HG03108 (cell line): ENCODE measurements around the gene HIVEP3.

Experiments
- ATAC-seq: cut with Tn5 transposase; IDR thresholded peaks from one replicate; pipeline ENCODE4 v1.9.1; 2021; ENCODE audit warnings: moderate library complexity; ENCODE audit not compliant: unreplicated experiment

Gene HIVEP3

DNA sequence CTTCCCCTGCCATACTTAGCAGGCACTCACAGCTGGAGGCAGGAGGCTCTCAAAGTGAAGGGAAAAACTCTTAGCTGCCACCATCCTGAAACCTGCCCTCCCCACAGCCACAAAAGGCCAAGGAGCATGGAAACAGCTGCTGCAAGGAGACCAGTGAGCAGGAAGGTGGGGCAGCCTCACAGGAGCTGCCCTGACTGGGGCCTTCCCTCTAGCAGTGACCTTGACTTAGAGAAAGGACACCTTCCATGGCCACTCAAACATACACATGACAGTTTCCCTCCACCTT is 126.3 kb downstream of the HIVEP3 start:
- ATAC-seq: no peak

DNA sequence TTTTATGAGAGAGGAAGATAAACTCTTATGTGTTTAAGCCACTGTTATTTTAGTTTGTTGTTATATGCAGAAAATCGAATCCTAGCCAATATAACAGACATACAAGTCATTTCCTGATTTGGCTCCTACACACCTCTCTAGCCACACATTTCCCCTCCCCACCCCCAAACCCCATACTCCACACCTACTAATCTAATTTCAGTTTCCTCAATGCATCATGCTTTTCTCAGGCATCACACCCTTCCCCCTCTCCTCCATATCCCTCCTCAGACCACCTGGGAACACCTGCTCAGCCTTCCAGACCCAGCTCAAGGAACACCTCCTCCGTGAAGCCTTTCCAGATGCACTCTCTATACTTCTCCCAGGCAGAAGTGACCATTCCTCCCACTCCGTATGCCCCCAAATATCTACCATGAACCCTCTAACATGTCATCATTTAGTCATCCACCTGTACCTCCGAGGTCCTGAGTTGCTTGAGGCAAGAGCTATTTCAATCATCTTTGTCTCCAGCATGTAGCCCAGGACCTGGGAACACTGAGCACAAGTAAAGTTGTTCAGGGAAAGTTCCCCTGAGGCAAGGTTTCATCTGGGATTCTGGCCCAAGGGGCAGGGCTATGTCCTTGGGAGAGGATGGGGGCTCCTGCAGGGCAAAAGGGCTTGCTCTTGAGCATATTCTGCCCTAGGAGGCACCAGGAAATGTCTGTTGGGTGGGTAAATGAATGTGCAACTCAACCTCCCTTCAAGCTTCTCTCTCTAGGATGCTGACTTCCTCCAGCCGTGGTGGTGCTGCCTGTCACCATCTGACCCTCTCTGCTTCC is 126.8 kb downstream of the HIVEP3 start:
- no peak for ATAC-seq

DNA sequence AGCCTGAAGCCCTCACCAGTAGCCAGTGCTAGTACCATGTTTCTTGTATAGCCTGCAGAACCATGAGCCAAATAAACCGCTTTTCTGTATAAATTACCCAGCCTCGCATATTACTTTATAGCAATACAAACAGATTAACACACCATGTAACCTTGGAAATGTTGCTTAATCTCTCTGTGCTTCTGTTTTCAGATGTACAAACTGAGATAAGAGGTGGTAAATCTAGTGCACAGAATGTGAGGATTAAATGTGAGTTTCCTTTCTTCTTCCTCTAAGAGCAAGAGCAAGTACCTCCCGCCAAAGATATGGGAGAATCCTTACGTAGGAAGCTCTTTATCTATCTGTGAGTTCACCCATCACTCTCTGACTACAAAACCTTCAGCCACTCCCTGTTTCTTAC is 128.4 kb downstream of the HIVEP3 start:
- ATAC-seq: no peak

DNA sequence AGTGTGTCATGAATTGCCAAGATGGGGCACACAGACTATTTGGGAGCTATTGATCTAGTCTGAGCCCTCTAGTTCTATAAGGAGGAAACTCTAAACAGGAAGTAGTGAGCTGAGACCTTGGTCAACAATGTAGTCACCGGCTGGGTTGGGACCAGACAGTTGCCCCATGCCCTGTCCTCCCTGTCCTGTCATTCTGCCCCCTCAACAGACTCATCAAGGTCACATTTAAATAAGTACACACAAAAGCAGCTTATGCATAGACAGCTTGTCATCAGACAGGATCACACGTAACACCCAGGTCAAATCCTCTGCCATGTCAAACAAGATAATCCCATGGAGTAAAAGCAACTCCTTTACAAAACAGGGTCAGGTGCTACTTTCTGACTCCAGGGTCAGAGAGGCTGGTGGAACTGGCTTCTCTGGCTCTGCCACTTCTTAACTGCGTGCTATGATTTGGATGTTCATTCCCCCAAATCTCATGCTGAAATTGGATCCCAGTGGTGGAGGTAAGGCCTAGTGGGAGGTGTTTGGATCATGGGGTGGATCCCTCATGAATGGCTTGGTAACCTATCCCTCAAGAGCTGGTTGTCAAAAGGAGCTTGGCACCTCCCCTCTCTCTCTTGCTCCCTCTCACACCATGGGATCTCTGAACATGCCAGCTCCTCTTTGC is 128.9 kb downstream of the HIVEP3 start:
- no peak for ATAC-seq

DNA sequence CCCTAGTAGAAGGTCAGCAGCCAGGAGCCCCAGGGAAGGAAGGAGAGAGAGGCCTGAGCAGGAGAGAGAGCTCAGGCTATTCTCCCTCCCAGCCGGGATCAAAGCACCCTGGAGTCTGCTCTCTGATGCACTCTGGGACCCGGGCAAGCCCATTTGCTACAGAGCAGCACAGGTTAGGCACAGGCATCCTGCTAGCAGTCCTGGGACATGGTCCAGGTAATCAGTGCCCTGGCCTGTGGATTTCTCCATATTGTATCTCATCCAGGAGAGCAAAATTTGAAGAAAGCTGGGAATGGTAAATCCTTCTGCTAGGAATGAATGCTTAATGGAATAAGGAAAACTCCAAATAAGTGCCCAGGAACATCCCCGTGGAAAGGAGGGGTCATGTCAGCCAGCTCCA is 130.3 kb downstream of the HIVEP3 start:
- ATAC-seq: no peak

DNA sequence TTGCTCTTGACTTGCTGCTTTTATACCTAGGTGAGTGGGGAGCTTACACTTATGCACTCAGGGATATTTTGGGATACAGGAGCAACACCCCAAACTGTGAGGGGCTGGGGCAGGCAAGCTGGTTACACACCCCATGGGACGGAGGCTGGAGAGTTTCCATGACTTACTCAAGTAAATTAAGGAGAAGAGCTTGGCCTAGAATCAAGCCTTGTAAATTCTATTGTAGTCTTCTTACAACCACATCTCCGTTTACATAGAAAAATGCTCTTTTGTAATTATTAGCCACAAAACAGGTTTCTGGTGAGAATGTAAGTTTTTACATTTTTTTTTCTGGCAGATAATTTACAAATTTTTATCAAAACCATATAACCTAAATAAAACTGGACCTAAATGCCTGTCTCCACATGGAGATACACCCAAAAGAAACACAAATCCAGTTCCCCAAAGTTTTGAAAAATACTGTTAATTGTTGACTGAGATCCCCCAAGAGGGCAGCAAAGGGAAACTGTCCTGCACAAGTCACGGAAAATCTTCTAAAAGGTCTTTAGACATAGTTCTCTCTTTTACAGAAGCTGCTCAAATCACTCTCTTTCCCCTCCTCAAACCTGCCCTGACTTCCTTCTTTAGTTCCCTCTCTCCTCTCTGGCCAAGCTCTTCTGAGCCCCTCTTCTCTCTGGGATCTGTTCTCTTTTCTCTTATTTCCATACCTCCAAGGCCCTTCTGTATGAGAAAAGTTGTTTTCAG is 134.0 kb downstream of the HIVEP3 start:
- no peak for ATAC-seq

DNA sequence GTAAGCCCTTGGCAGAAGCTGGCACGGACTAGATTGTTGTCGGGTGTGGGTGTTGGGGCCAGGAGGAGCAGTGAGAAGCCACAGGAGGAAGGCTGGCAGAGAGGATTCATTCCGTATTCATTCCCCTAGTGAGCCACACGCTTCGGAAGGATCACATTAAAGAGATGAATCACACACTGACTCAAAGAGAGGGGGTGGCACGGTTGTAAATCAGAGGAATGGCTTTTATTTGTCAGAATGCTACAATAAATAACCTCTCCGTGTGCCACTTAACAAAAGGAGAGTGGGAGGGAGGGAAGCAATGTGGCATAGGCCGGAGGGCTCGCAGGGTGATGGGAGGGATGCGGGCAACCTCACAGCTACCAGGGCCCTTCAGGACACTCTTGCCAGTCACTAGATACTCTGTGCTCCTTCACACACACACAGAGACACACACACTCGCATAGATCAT is 135.5 kb downstream of the HIVEP3 start:
- no peak for ATAC-seq

DNA sequence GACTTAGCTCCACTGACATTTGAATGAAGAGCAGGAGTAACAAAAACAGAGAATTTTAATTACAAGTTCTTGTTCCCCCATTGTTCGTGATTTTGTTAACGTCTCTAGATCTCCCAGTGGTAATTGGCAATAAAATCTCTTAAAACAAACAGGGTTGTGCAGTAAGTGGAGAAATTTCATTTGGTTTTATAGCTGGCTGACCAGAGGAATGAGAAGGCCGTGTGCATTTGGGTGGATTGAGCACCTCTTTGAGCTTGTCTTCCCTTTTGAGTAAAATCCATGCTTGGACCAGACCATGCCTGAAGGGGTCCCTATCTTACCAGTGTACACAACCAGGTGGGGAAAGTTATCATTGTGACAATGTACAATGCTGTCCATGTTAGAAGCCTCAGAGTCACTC is 137.8 kb downstream of the HIVEP3 start:
- no peak for ATAC-seq

DNA sequence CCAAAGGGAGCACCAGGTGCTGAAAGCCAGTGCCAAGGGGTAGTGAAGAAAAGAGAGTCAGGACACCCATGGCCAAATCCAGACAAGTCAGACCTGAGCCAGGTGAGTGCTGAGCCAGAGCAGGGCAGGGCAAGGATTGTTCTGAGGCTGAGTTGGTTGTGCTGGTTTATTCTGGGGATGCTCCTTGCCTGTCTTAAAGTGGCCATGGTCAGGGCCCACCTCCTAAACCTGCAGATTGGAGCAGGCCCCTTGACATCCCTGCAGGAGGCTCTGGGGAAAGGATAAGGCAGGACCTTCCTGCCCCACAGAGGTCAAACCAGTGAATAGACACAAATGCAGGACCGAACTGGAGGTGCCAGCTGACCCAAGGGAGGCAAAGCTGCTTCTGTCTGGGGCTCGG is 138.4 kb downstream of the HIVEP3 start:
- ATAC-seq: no peak

DNA sequence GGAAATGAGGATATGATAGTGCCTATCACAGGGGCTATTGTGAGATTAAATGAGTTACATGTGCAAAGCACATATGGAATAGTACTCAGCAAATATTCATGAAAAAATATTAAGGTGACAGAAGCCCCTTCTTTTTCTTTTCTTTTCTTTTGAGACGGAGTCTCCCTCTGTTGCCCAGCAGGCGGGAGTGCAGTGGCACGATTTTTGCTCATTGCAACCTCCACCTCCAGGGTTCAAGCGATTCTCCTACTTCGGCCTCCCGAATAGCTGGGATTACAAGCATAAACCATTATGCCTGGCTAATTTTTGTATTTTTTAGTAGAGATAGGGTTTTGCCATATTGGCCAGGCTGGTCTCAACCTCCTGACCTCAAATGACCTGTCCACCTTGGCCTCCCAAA is 139.4 kb downstream of the HIVEP3 start:
- no peak for ATAC-seq

DNA sequence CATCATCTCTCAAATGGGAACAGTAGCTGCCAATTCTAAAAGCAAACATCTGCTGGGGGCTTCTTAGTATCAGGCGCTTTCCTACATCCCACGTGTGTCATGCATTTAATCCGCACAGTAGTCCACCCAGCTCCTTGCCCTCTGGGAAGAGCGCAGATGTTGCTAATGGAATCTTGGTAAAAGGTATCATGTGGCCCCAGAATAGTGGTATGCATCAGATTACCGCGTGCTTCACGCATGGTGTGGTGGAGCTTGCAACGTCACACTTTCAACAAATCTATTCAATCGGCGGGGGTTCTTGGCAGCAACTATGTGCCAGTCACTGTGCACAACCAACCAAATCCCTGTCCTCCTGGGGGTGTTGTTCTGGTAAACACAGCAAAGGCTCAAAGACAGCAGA is 141.0 kb downstream of the HIVEP3 start:
- no peak for ATAC-seq

DNA sequence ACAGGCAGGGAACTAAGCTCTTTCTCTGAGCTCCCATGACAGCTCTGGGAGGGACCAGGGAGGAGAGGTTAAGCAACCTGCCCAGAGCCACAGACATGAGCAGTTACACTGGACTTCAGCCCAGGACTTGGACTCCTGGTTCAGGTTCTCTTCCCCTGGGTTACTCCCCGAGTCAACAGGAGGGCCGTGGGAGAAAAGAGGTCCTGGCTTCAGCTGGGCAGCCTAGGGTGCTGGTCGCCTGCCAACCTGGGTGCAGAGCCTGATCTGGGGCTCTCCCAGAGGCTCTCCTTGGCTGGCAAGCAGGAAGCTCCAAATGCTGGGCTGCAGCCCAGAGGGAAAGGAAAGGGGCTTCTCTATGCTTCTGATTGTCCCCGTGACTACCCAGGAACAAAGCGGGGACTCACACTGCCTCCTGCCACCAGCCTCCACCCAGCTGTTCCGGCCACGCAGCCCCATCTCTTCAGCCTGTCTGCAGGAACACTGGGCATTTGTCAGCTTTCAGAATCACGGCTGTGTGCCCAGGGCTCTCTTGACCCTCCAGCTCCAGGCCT is 141.8 kb downstream of the HIVEP3 start:
- no peak for ATAC-seq

DNA sequence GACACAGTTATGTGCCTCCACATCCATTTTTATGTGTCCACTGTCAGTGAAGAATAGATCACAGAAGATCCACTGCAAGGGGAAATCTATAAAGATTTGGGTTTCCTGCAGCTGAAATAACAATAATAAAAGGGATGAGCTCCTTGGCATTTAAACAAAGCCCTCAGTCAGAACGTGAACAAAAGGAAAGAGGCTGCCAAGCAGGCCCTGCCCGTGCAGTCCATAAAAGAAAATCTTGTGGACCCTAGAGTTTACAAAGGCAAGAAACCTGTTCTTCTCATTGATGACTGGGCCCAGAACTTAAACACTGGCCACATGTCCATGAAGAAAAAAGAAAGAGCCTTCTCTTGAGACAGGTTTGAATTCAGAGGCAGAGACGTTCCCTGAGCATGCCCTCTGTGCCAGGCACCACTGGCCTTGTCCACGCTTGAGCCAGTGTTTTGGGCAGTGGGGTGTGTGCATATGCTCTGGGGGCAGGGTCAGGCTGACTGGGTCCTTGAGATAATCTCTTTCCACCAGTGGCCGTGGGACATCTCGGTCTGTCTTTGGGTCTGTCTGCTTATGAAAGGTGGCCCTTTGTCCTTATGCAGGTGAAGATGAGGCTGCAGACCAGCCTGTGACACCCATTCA is 142.7 kb downstream of the HIVEP3 start:
- no peak for ATAC-seq

DNA sequence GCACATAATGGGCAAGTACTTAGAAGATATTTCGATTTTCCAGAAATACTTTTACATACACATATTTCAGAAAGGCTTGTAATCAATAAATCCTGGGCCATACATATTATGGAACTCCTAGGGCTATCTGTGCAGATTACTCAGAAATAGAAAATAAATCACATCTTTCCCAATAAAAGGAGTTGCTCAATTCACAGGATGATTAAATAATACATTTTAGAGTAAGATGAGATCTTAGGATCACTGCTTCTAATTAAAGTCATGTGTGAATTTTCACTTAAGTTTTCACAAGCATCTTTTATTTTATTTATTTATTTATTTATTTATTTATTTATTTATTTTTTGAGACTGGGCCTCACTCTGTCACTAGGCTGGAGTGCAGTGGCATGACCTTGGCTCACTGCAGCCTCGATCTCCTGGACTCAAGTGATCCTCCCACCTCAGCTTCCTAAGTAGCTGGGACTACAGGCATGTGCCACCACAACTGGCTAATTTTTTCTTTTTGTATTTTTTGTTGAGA is 144.2 kb downstream of the HIVEP3 start:
- ATAC-seq: no peak

DNA sequence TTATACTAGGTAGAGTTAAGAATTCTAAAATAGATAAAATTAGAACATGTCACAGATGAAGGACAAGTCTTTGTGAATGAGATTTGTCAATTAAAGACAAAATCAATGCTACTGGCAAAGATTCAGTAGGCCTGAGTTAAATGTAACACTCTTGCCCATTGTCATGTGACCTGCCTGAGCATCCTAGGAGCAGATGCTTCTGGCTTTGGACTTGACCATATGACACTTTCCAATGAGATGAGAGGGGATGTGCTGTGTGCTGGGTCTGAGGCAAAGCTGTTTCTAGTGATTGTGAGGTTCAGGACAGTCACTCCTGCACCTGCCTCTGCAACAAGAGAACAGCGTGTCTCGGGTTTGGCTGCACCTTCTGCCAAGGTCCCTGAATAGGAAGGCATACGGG is 144.9 kb downstream of the HIVEP3 start:
- no peak for ATAC-seq

DNA sequence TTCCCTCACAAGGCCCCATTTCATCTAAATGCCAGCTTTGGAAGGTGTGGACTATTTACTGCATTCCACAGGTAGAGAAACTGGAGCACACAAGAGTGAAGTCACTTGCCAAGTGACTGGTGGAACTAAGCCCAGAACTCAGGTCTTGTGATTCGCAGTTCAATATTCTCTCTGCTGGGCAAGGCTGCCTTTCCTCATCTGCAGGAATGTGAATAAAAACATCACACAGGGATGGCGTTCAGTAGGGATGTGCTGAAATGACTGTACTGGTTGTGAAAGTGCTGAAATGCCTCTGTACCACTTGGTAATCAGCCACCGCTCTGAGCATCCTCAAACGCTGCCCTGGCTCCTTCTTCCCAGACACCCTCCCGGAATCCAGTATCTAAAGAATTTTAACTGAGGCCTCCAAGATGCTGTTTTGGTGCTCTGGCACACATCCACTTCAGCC is 145.6 kb downstream of the HIVEP3 start:
- ATAC-seq: no peak

DNA sequence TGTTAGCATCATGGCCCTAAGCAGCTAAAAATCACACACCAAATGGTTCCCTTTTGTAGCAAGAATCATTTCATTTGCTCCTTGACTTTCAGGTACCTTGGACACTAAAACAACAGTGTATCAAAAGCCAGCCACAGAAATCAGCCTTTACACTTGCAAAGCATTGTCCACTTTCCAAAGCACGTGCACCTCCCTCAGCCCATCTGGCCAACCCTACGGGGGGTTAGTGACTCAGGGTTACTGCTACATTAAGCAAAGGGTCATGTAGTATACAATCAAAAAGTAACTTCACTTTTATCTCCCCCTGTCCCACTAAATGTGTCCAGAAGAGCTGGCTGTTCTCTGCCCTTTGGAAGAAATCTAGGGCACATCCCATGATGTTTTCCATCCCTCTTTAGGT is 149.7 kb downstream of the HIVEP3 start:
- ATAC-seq: no peak

DNA sequence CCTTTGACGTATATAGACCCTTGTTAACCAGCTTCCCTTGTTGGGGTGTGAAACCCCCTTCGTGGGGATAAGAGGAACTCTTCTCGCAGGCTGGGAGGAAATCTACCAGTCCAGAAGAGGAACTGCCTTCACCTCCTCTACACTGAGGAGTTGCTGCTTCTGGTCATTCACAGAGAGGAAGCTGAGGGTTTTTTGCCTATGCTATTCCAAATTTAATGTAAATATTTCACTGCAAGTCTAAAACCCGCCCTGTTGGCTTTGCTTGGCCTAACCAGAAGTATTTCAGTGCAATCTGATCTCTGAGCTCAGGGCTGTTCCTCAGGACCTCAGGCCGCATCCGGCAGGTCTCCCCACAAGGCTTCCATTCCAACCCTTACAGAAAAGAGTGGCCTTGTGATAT is 150.1 kb downstream of the HIVEP3 start:
- ATAC-seq: no peak

DNA sequence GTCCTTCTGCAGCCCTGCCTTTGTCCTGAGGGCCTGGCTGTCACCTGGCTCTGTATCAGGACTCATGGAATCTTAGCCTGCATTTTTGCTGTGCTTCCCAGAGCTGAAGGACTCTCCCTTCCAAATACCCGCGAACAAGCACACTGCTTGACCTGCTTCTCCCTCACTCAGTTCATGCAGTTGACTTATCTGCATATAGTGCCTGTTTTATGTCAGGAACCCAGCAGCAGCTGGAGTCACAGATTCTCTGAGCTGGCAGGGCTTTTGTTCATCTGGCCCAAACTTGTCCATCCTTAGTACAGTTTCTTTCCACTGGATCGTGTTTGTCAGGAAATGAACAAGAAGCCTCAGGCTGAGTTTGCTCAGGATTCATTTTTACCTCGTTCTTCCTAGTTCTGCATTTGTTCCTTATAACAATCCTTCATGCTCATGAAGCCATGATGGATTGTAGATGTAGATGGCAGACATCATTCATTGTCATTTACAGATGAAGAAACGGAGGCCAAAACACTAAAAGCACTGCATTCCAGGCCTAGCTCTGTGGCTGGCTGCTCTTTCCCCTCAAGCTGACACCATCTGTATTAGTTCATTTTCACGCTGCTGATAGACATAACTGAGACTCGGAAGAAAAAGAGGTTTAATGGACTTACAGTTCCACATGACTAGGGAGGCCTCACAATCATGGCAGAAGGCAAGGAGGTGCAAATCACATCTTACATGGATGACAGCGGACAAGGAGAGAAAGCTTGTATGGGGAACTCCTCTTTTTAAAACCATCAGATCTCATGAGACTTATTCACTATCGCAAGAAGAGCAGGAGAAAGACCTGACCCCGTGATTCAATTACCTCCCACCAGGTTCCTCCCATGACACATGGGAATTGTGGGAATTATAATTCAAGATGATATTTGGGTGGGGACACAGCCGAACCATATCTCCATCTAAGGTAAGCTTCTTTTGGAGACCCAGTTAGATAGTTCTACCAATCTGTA is 150.9 kb downstream of the HIVEP3 start:
- ATAC-seq: no peak

DNA sequence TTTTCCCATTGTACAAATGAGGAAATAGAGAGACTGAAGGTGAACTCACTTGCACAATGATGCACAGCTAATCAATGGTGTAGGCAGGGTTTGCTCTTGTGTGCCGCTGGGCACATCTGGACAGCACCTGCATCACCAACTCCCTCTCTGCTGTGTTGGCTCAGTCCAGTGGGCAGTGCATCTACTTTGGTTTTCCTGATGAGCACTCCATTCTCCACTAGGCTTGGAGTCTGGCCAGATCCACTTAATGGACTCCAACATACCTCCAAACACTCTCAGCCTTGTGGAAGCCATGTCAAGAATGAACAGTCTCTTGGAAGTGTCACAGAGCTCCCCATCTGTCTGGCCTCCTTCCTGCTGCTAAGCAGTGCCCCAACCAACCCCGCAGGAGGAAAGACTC is 152.2 kb downstream of the HIVEP3 start:
- no peak for ATAC-seq
